ENCODE results near the gene N4BP3.

- TF ChIP-seq CTCF (IDR thresholded peaks at IDR 0.05; ENCODE audit: insufficient read depth, low read length, poor library complexity, severe bottlenecking) (no peak), EZH2phosphoT487 (conservative IDR thresholded peaks at IDR 0.05; ENCODE audit: low read length) (no peak)
Observed at GRCh38 chr5:178113141-178113787, at the start of gene N4BP3.

Measured in SU-DHL-6 (cell line).